K562 (cell line): Measurements from ENCODE around the gene MICOS13. TPM values are rescaled to one million over a fixed set of nuclear protein-coding genes. Genes with fewer than 3 reads are reported as not detected.

Source experiments
- ATF1 ChIP-seq, 2 experiments: fragments of 450-650 bp in 1 of 2; IDR thresholded peaks; 2 replicates each; pipeline ENCODE4 v1.6.1; 2016; ENCODE audit warnings: missing compliant biosample characterization in 1 of 2, missing genetic modification characterization in 1 of 2
- CEBPB ChIP-seq: fragments of 450-650 bp; IDR thresholded peaks from 2 replicates; pipeline ENCODE4 v1.6.1; 2016; ENCODE audit warnings: missing genetic modification characterization, missing compliant biosample characterization
- EHMT2 ChIP-seq: fragments of 450-650 bp; IDR thresholded peaks from 2 replicates; pipeline ENCODE4 v1.6.1; 2018; ENCODE audit warnings: antibody characterized with exemption
- HNRNPH1 ChIP-seq: fragments of 200-400 bp; formaldehyde crosslinking; optimal IDR thresholded peaks from 2 replicates; pipeline ENCODE3; 2017; ENCODE audit warnings: low read depth, mild to moderate bottlenecking, low read length, moderate library complexity
- IFI16 ChIP-seq: fragments of 250-450 bp; sonication (Bioruptor Pico); IDR thresholded peaks from 2 replicates; pipeline ENCODE4 v2.1.2; 2022; ENCODE audit warnings: mild to moderate bottlenecking, inconsistent platforms
- KDM4B ChIP-seq, 2 experiments: fragments of 450-650 bp in 1 of 2; sonication (generic) in 1 of 2; IDR thresholded peaks; 2 replicates each; pipeline ENCODE4 v1.6.1; 2016 to 2017; ENCODE audit warnings: borderline replicate concordance in 2 of 2, antibody characterized with exemption in 1 of 2, low read depth in 1 of 2, mild to moderate bottlenecking in 1 of 2
- L3MBTL2 ChIP-seq: fragments of 450-650 bp; IDR thresholded peaks from 2 replicates; pipeline ENCODE4 v1.6.1; 2016; ENCODE audit warnings: mild to moderate bottlenecking, moderate library complexity
- NR3C1 ChIP-seq: sonication (generic); formaldehyde crosslinking; IDR thresholded peaks from 2 replicates; pipeline ENCODE4 v1.8.1; 2022; ENCODE audit warnings: missing genetic modification reagents
- PTTG1 ChIP-seq: fragments of 450-650 bp; IDR thresholded peaks from 2 replicates; pipeline ENCODE4 v1.6.1; 2016; ENCODE audit warnings: low read depth, mild to moderate bottlenecking, missing genetic modification characterization, missing compliant biosample characterization
- RFX5 ChIP-seq: IDR thresholded peaks from 2 replicates; pipeline ENCODE4 v1.6.1; 2011; ENCODE audit warnings: low read depth, mild to moderate bottlenecking, improper control_type of control experiment, low read length
- SMC3 ChIP-seq: conservative IDR thresholded peaks from 2 replicates; pipeline ENCODE4 v1.6.1; 2011; ENCODE audit warnings: low read depth, low read length, improper control_type of control experiment; ENCODE audit not compliant: insufficient read depth
- TBP ChIP-seq: optimal IDR thresholded peaks from 2 replicates; pipeline ENCODE3; 2011; ENCODE audit warnings: low read depth, low read length, improper control_type of control experiment
- TCFL5 ChIP-seq: fragments of 250-450 bp; sonication (Bioruptor Pico); conservative IDR thresholded peaks from 2 replicates; pipeline ENCODE4 v1.6.1; 2021; ENCODE audit warnings: mild to moderate bottlenecking, moderate library complexity, matching md5 sums
- USF2 ChIP-seq: sonication (generic); formaldehyde crosslinking; IDR thresholded peaks from 2 replicates; pipeline ENCODE4 v1.5.0; 2020; ENCODE audit warnings: missing genetic modification reagents
- ZBTB12 ChIP-seq: fragments of 250-450 bp; sonication (Bioruptor Pico); IDR thresholded peaks from 2 replicates; pipeline ENCODE4 v1.4.0; 2020
- ZFP30 ChIP-seq: fragments of 250-450 bp; sonication (Bioruptor Pico); IDR thresholded peaks from 2 replicates; pipeline ENCODE4 v1.8.0; 2022; ENCODE audit warnings: moderate library complexity, mild to moderate bottlenecking, inconsistent platforms, borderline replicate concordance
- ZNF175 ChIP-seq: fragments of 200-800 bp; sonication (Bioruptor generic); IDR thresholded peaks from 2 replicates; pipeline ENCODE4 v1.6.1; 2016; ENCODE audit warnings: low read depth, mild to moderate bottlenecking, missing genetic modification characterization, missing compliant biosample characterization
- ZNF318 ChIP-seq, 2 experiments: fragments of 450-650 bp; IDR thresholded peaks; 2 replicates each; pipeline ENCODE4 v1.6.1; 2016; ENCODE audit warnings: mild to moderate bottlenecking in 2 of 2, borderline replicate concordance in 1 of 2, low read depth in 1 of 2, moderate library complexity in 1 of 2
- polyA plus RNA-seq, 8 experiments: library from polyadenylated mRNA; depleted of rRNA in 4 of 8; stranded (reverse) in 5 of 8; unstranded in 3 of 8; fragments of >200 nt; fragmentation: Nextera tagmentation in 2 of 8; fragmentation: Illumina TruSeq in 1 of 8; extraction: Ambion mirVana in 2 of 8; extraction: Trizol in 1 of 8; gene quantifications; 2 replicates each; pipeline versions ENCODE4 v1.2.1 to v1.2.3, GENCODE V29; 2011 to 2014; ENCODE audit warnings: inconsistent platforms in 1 of 8, missing spikeins in 1 of 8
- total RNA-seq, 7 experiments: library from RNA; depleted of rRNA in 6 of 7; stranded (reverse); fragments of >200 nt in 6 of 7; fragmentation: Illumina TruSeq in 2 of 7; extraction: Trizol in 2 of 7; gene quantifications; 2 replicates each; pipeline versions ENCODE4 v1.2.1 to v1.2.3, GENCODE V29; 2011 to 2021; ENCODE audit warnings: low replicate concordance in 1 of 7

MICOS13 gene
- total and polyA plus RNA-seq, 9 of the 15 experiments (the other 6 are each of a cell fraction or from before 2014, with no cell fraction given) = 15.5 to 220 (median 49.4) TPM

GRCh38 chr19:5719274-5719960 is 39.1 kb upstream of the MICOS13 start (continued):
- TF ChIP-seq ZNF318 (IDR thresholded peaks at IDR 0.05; ENCODE audit: borderline replicate concordance in 1 of 2, low read depth in 1 of 2) (no peak), KDM4B (IDR thresholded peaks at IDR 0.05; ENCODE audit: borderline replicate concordance in 2 of 2, low read depth in 1 of 2) (0 out of 4 replicates have a peak, but pooled peaks of 1 of the 2 experiments have one; percentile 4), ATF1 (CRISPR knock-in tag; IDR thresholded peaks at IDR 0.05) (no peak), ATF1 (tag; IDR thresholded peaks at IDR 0.05) (no peak), ZBTB12 (no peak), L3MBTL2 (no peak), ZFP30 (CRISPR knock-in tag) (no peak), IFI16 (no peak), CEBPB (tag) (peak; percentile 86), HNRNPH1 (no peak), PTTG1 (no peak), TCFL5 (CRISPR knock-in tag) (no peak), USF2 (CRISPR knock-in tag) (no peak), ZNF175 (peak; percentile 8; the same call in 1 of the 2 replicates), TBP (no peak), EHMT2 (no peak), RFX5 (no peak), SMC3 (no peak), NR3C1 (CRISPR knock-in tag) (peak; percentile 85; the same call in 1 of the 2 replicates)
